HCT116 (cell line): ENCODE data around the gene HHLA2. TPM values are rescaled to one million over a fixed set of nuclear protein-coding genes. Genes with fewer than 3 reads are reported as not detected.
"Not testable (repeated sequence)": the region's sequence is repeated elsewhere in the genome, so short reads cannot be mapped to it uniquely, and the experiment has no call there.

ENCODE experiments used
- ATAC-seq: fragments of 200-7000 bp; cut with Tn5 transposase; 2 replicates; pipeline ENCODE4 v1.9.1; 2020; ENCODE audit warnings: mild to moderate bottlenecking, moderate library complexity
- BruUV-seq: library from RNA; stranded (reverse); fragments of 400-500 nt; replicated peaks from 2 replicates; lab custom pipeline; 2021; lab: Mats Ljungman, UMichigan
- CTCF ChIA-PET: fragments of 300-600 bp; sonication (Branson Sonifier 250); formaldehyde crosslinking; loops from one replicate; lab custom pipeline; 2021; ENCODE audit warnings: antibody characterized with exemption; lab: Charles Lee
- POLR2A ChIA-PET: fragments of 300-600, 350-600 bp; sonication (Branson Sonifier 250); formaldehyde crosslinking; loops from one replicate; lab custom pipeline; 2021; ENCODE audit warnings: antibody characterized with exemption; lab: Charles Lee
- RAD21 ChIA-PET, 2 experiments: fragments of 300-600 bp; sonication (Branson Sonifier 250); formaldehyde crosslinking; loops; one replicate each; lab custom pipeline; 2023; ENCODE audit warnings: low total read pairs in 2 of 2; ENCODE audit not compliant: uncharacterized antibody in 2 of 2, unreplicated experiment in 2 of 2, low non-redundant PET in 1 of 2; lab: Charles Lee
- DNase-seq: peaks from one replicate; pipeline ENCODE4 v3.0.0-alpha.2; 2010; ENCODE audit warnings: low read depth, low spot score
- H2AFZ ChIP-seq: fragments of 200-600 bp; shearing (Covaris generic), sonication (generic); 2 replicates; pipeline ENCODE4 v1.6.1; 2017; ENCODE audit warnings: low read depth, mixed run types, mixed read lengths, antibody characterized with exemption, low read length; ENCODE audit not compliant: poor library complexity, severe bottlenecking
- H3K27ac ChIP-seq: 2 replicates; pipeline ENCODE4 v1.5.1; 2012; ENCODE audit warnings: low read depth, low read length
- H3K27me3 ChIP-seq: fragments of 200-600 bp; sonication (generic); 2 replicates; pipeline ENCODE4 v1.6.1; 2016; ENCODE audit warnings: mixed run types, low read length, mixed read lengths; ENCODE audit not compliant: insufficient read depth
- H3K36me3 ChIP-seq, 2 experiments: fragments of 200-500 bp in 1 of 2; fragments of 200-600 bp in 1 of 2; sonication (Bioruptor generic) in 1 of 2; sonication (generic) in 1 of 2; 2 replicates each; pipeline versions ENCODE4 v1.5.1 to v1.6.1; 2014 to 2016; ENCODE audit warnings: low read length in 2 of 2, inconsistent platforms in 1 of 2, mixed read lengths in 1 of 2, mixed run types in 1 of 2; ENCODE audit not compliant: insufficient read depth in 2 of 2, control insufficient read depth in 1 of 2
- H3K4me1 ChIP-seq, 2 experiments: fragments of 200-600 bp in 1 of 2; sonication (generic) in 1 of 2; 2 replicates each; pipeline versions ENCODE4 v1.5.1 to v1.6.1; 2012 to 2017; ENCODE audit warnings: low read length in 2 of 2, inconsistent platforms in 1 of 2, mild to moderate bottlenecking in 1 of 2, mixed read lengths in 1 of 2, mixed run types in 1 of 2, moderate library complexity in 1 of 2; ENCODE audit not compliant: insufficient read depth in 2 of 2, control insufficient read depth in 1 of 2
- H3K4me2 ChIP-seq: fragments of 200-600 bp; sonication (generic); 2 replicates; pipeline ENCODE4 v1.6.1; 2017; ENCODE audit warnings: mixed run types, low read length, mixed read lengths
- H3K4me3 ChIP-seq, 2 experiments: fragments of 200-600 bp in 1 of 2; sonication (generic) in 1 of 2; replicated peaks in 1 of 2; 2 replicates each; pipeline ENCODE4 v1.5.1; 2011 to 2016; ENCODE audit warnings: low read length in 2 of 2, control low read depth in 1 of 2, low read depth in 1 of 2, mild to moderate bottlenecking in 1 of 2, mixed read lengths in 1 of 2, mixed run types in 1 of 2
- H3K79me2 ChIP-seq: fragments of 200-600 bp; sonication (generic); 2 replicates; pipeline ENCODE4 v1.6.1; 2017; ENCODE audit warnings: mild to moderate bottlenecking, mixed run types, low read length, moderate library complexity, mixed read lengths; ENCODE audit not compliant: insufficient read depth
- H3K9ac ChIP-seq: fragments of 200-600 bp; sonication (generic); 2 replicates; pipeline ENCODE4 v1.6.1; 2016; ENCODE audit warnings: low read length, mixed read lengths
- H3K9me2 ChIP-seq: fragments of 200-600 bp; sonication (generic), shearing (Covaris generic); 2 replicates; pipeline ENCODE4 v1.6.1; 2017; ENCODE audit warnings: mixed run types, mild to moderate bottlenecking, moderate library complexity; ENCODE audit not compliant: insufficient read depth
- H3K9me3 ChIP-seq, 2 experiments: fragments of 200-500 bp in 1 of 2; fragments of 200-600 bp in 1 of 2; sonication (Bioruptor generic) in 1 of 2; sonication (generic) in 1 of 2; 2 replicates each; pipeline ENCODE4 v1.6.1; 2014 to 2017; ENCODE audit warnings: low read length in 2 of 2, mixed read lengths in 2 of 2, inconsistent platforms in 1 of 2, low read depth in 1 of 2, mild to moderate bottlenecking in 1 of 2, mixed run types in 1 of 2, moderate library complexity in 1 of 2; ENCODE audit not compliant: control insufficient read depth in 1 of 2, insufficient read depth in 1 of 2
- H4K20me1 ChIP-seq: fragments of 200-600 bp; sonication (generic), shearing (Covaris generic); 2 replicates; pipeline ENCODE4 v1.6.1; 2017; ENCODE audit warnings: mixed run types, mild to moderate bottlenecking, moderate library complexity; ENCODE audit not compliant: insufficient read depth
- ATF3 ChIP-seq: IDR thresholded peaks from 2 replicates; pipeline ENCODE4 v1.6.1; 2012
- CBX3 ChIP-seq: IDR thresholded peaks from 2 replicates; pipeline ENCODE4 v1.6.1; 2012; ENCODE audit warnings: low read depth
- CEBPB ChIP-seq: IDR thresholded peaks from 2 replicates; pipeline ENCODE4 v1.6.1; 2012; ENCODE audit warnings: low read depth
- EGR1 ChIP-seq: IDR thresholded peaks from 2 replicates; pipeline ENCODE4 v1.6.1; 2012; ENCODE audit warnings: low read depth
- ELF1 ChIP-seq: IDR thresholded peaks from 2 replicates; pipeline ENCODE4 v1.6.1; 2012; ENCODE audit warnings: low read depth, borderline replicate concordance
- EZH2phosphoT487 ChIP-seq: fragments of 200-600 bp; IDR thresholded peaks from 2 replicates; pipeline ENCODE4 v1.6.1; 2018; ENCODE audit warnings: antibody characterized with exemption, borderline replicate concordance
- FOSL1 ChIP-seq: IDR thresholded peaks from 2 replicates; pipeline ENCODE4 v1.6.1; 2012; ENCODE audit warnings: low read depth
- JUND ChIP-seq: IDR thresholded peaks from 2 replicates; pipeline ENCODE4 v1.6.1; 2012
- POLR2AphosphoS5 ChIP-seq: IDR thresholded peaks from 2 replicates; pipeline ENCODE4 v1.6.1; 2011; ENCODE audit warnings: mild to moderate bottlenecking, low read depth, low read length, moderate library complexity
- RAD21 ChIP-seq: IDR thresholded peaks from 2 replicates; pipeline ENCODE4 v1.6.1; 2012; ENCODE audit warnings: low read depth, mild to moderate bottlenecking
- SIN3A ChIP-seq: IDR thresholded peaks from 2 replicates; pipeline ENCODE4 v1.6.1; 2012; ENCODE audit warnings: low read depth
- TCF7L2 ChIP-seq: IDR thresholded peaks from 2 replicates; pipeline ENCODE4 v1.7.0; 2011; ENCODE audit warnings: borderline replicate concordance, inconsistent platforms; ENCODE audit not compliant: insufficient read depth, insufficient read length; ENCODE audit errors: extremely low read depth
- ZBTB33 ChIP-seq: IDR thresholded peaks from 2 replicates; pipeline ENCODE4 v1.6.1; 2011; ENCODE audit warnings: mild to moderate bottlenecking, low read length, moderate library complexity; ENCODE audit not compliant: insufficient replicate concordance; ENCODE audit errors: extremely low read depth
- ZFX ChIP-seq: fragments of 450-650 bp; IDR thresholded peaks from 2 replicates; pipeline ENCODE4 v1.6.1; 2017
- ZNF274 ChIP-seq: fragments of 200-500 bp; sonication (Bioruptor generic); IDR thresholded peaks from 2 replicates; pipeline ENCODE4 v1.6.1; 2014; ENCODE audit warnings: mild to moderate bottlenecking, low read depth, low read length, inconsistent platforms
- intact Hi-C: fragments of 100-400 bp; cut with micrococcal nuclease; formaldehyde crosslinking; loops from 2 replicates; pipeline ENCODE4 v1.10.0; 2022
- total RNA-seq: library from RNA; stranded (reverse); gene quantifications from one replicate; pipeline ENCODE4 v1.2.1, GENCODE V29; 2021; ENCODE audit not compliant: unreplicated experiment
- TF ChIP-seq, protein P1 (sequence below): IDR thresholded peaks from 2 replicates; pipeline ENCODE4 v1.6.1; 2012; ENCODE audit warnings: low read depth
- TF ChIP-seq, protein P2 (sequence below): IDR thresholded peaks from 2 replicates; pipeline ENCODE4 v1.6.1; 2012

Gene HHLA2
- total RNA-seq, 1 experiment from 2014 or later, result not detected

GRCh38 chr3:108268235-108268634, 28.1 kb upstream of the HHLA2 start:
- H3K9me3 ChIP-seq, intact Hi-C loops, H4K20me1 ChIP-seq, H3K9me2 ChIP-seq, H3K9ac ChIP-seq, CTCF ChIA-PET, H3K4me3 ChIP-seq, H2AFZ ChIP-seq, DNase-seq, BruUV-seq, H3K4me1 ChIP-seq, H3K4me2 ChIP-seq, H3K36me3 ChIP-seq, H3K27me3 ChIP-seq, RAD21 ChIA-PET, H3K27ac ChIP-seq, H3K79me2 ChIP-seq, ATAC-seq, POLR2A ChIA-PET: not testable (repeated sequence)

DNA sequence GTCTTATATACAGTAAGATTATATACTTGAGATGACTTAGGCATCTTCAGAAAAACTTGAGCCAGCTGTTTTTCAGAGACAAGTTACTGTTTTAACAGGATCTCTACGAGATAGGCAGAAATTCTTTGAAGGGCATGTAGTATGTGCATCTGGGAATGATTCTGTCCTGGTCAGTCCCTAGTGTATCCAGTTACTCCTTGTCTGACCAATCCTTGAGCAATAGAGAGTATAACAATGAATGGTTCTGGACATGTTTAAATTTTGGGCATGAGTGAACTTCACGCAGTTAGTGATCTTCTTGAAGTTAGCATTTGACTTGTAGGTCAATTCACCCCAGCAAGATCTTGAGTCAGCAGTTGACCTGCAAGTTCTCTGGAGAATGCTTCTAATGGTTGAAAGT, 24.7 kb upstream of the HHLA2 start:
- no TSS peak for BruUV-seq
- H3K79me2 ChIP-seq, result no peaks in the 10 kb centered on the region
- H3K9me3 ChIP-seq, result no peaks in the 10 kb centered on the region
- intact Hi-C loops, result no loop called here
- ChIA-PET RAD21 (no interaction called here), POLR2A (no interaction called here), CTCF (no interaction called here)
- no peak for TF ChIP-seq CEBPB
- TF ChIP-seq TCF7L2, result no peak
- TF ChIP-seq JUND, result no peak
- TF ChIP-seq ZFX, result no peak
- TF ChIP-seq, protein P1, sequence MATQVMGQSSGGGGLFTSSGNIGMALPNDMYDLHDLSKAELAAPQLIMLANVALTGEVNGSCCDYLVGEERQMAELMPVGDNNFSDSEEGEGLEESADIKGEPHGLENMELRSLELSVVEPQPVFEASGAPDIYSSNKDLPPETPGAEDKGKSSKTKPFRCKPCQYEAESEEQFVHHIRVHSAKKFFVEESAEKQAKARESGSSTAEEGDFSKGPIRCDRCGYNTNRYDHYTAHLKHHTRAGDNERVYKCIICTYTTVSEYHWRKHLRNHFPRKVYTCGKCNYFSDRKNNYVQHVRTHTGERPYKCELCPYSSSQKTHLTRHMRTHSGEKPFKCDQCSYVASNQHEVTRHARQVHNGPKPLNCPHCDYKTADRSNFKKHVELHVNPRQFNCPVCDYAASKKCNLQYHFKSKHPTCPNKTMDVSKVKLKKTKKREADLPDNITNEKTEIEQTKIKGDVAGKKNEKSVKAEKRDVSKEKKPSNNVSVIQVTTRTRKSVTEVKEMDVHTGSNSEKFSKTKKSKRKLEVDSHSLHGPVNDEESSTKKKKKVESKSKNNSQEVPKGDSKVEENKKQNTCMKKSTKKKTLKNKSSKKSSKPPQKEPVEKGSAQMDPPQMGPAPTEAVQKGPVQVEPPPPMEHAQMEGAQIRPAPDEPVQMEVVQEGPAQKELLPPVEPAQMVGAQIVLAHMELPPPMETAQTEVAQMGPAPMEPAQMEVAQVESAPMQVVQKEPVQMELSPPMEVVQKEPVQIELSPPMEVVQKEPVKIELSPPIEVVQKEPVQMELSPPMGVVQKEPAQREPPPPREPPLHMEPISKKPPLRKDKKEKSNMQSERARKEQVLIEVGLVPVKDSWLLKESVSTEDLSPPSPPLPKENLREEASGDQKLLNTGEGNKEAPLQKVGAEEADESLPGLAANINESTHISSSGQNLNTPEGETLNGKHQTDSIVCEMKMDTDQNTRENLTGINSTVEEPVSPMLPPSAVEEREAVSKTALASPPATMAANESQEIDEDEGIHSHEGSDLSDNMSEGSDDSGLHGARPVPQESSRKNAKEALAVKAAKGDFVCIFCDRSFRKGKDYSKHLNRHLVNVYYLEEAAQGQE, result no peak
- TF ChIP-seq RAD21, result no peak
- no peak for TF ChIP-seq ELF1
- no peak for TF ChIP-seq EGR1
- TF ChIP-seq CBX3, result no peak
- TF ChIP-seq, protein P2, sequence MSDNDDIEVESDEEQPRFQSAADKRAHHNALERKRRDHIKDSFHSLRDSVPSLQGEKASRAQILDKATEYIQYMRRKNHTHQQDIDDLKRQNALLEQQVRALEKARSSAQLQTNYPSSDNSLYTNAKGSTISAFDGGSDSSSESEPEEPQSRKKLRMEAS, result no peak
- no peak for TF ChIP-seq ATF3
- TF ChIP-seq SIN3A, result no peak
- TF ChIP-seq ZBTB33, result no peak
- no peak for TF ChIP-seq FOSL1
- no peak for TF ChIP-seq ZNF274
- TF ChIP-seq POLR2AphosphoS5, result no peak
- no peak for TF ChIP-seq EZH2phosphoT487
- H3K4me1 ChIP-seq, result no peaks in the 10 kb centered on the region
- DNase-seq (no peak), ATAC-seq (no peak)
- no peaks in the 10 kb centered on the region for H3K9me2 ChIP-seq
- no peak overlapping the region for H3K27ac ChIP-seq
- H3K27me3 ChIP-seq, result no peaks in the 10 kb centered on the region
- no peak overlapping the region for H3K4me3 ChIP-seq
- no peaks in the 10 kb centered on the region for H3K36me3 ChIP-seq
- H4K20me1 ChIP-seq, result no peaks in the 10 kb centered on the region
- no peak overlapping the region for H3K9ac ChIP-seq
- H2AFZ ChIP-seq, result no peak overlapping the region
- H3K4me2 ChIP-seq, result no peak overlapping the region
